Measurements from ENCODE around the gene EIF2AK2. TPM values are rescaled to one million over a fixed set of nuclear protein-coding genes. Genes with fewer than 3 reads are reported as not detected.

EIF2AK2 gene
- total and polyA plus RNA-seq, 4 donors, result 7.5 to 40.1 (median 19.9) TPM

- Histone ChIP-seq H3K27me3 (ENCODE audit: control insufficient read depth in 3 of 3, insufficient read depth in 3 of 3, low read length in 2 of 3) (no peaks in the 10 kb centered on the region), H3K4me1 (ENCODE audit: control insufficient read depth in 5 of 5, insufficient read depth in 5 of 5, low read length in 5 of 5) (no peaks in the 10 kb centered on the region), H3K27ac (ENCODE audit: low read depth in 1 of 2, low read length in 1 of 2) (no peak overlapping the region), H3K9ac (ENCODE audit: insufficient read depth in 1 of 2, low read length in 2 of 2) (no peak overlapping the region), H3K36me3 (ENCODE audit: control insufficient read depth in 4 of 4, insufficient read depth in 4 of 4, low read length in 4 of 4) (peaks cover 12 to 42% (median 23%) of the 10 kb centered on the region in 4 donors), H3K9me3 (ENCODE audit: control insufficient read depth in 4 of 4, insufficient read depth in 3 of 4, low read length in 3 of 4) (no peaks in the 10 kb centered on the region), H3K4me3 (no peak overlapping the region)
- no peak for DNase-seq
- no peak for ATAC-seq (ENCODE audit: insufficient read depth, low FRiP score)
- TF ChIP-seq CTCF (IDR thresholded peaks at IDR 0.05; ENCODE audit: control extremely low read depth, extremely low read depth), result no peak
These were observed 14.2 kb downstream of the EIF2AK2 start for GRCh38 chr2:37142546-37142945.

GRCh38 chr2:37132914-37133313 is 23.9 kb downstream of the EIF2AK2 start:
- no peaks in the 10 kb centered on the region for H3K4me1 ChIP-seq (ENCODE audit: control insufficient read depth in 5 of 5, insufficient read depth in 5 of 5, low read length in 5 of 5)
- no peak overlapping the region for H3K27ac ChIP-seq (ENCODE audit: low read depth in 1 of 2, low read length in 1 of 2)
- H3K9ac ChIP-seq (ENCODE audit: insufficient read depth in 1 of 2, low read length in 2 of 2), result no peak overlapping the region
- H3K36me3 ChIP-seq (ENCODE audit: control insufficient read depth in 4 of 4, insufficient read depth in 4 of 4, low read length in 4 of 4), result peaks cover 35 to 62% (median 44%) of the 10 kb centered on the region in 4 donors
- DNase-seq (no peak), ATAC-seq (ENCODE audit: insufficient read depth, low FRiP score) (no peak)
- no peaks in the 10 kb centered on the region for H3K27me3 ChIP-seq (ENCODE audit: control insufficient read depth in 3 of 3, insufficient read depth in 3 of 3, low read length in 2 of 3)
- no peak overlapping the region for H3K4me3 ChIP-seq
- H3K9me3 ChIP-seq (ENCODE audit: control insufficient read depth in 4 of 4, insufficient read depth in 3 of 4, low read length in 3 of 4), result no peaks in the 10 kb centered on the region
- TF ChIP-seq CTCF (IDR thresholded peaks at IDR 0.05; ENCODE audit: control extremely low read depth, extremely low read depth), result no peak
- 95 to 96% methylated on average over 6 of the region's 6 CpGs for WGBS, 2 donors

- WGBS, 2 donors, result 97 to 98% methylated on average over 2 of the region's 2 CpGs
- H3K9me3 ChIP-seq (ENCODE audit: control insufficient read depth in 4 of 4, insufficient read depth in 3 of 4, low read length in 3 of 4), result no peaks in the 10 kb centered on the region
- peaks cover 14 to 28% (median 24%) of the 10 kb centered on the region in 4 donors for H3K36me3 ChIP-seq (ENCODE audit: control insufficient read depth in 4 of 4, insufficient read depth in 4 of 4, low read length in 4 of 4)
- no peak overlapping the region for H3K4me3 ChIP-seq
- no peak for TF ChIP-seq CTCF (IDR thresholded peaks at IDR 0.05; ENCODE audit: control extremely low read depth, extremely low read depth)
- no peak overlapping the region for H3K9ac ChIP-seq (ENCODE audit: insufficient read depth in 1 of 2, low read length in 2 of 2)
- no peak overlapping the region for H3K27ac ChIP-seq (ENCODE audit: low read depth in 1 of 2, low read length in 1 of 2)
- ATAC-seq (ENCODE audit: insufficient read depth, low FRiP score) (no peak), DNase-seq (no peak)
- H3K4me1 ChIP-seq (ENCODE audit: control insufficient read depth in 5 of 5, insufficient read depth in 5 of 5, low read length in 5 of 5), result no peaks in the 10 kb centered on the region
- no peaks in the 10 kb centered on the region for H3K27me3 ChIP-seq (ENCODE audit: control insufficient read depth in 3 of 3, insufficient read depth in 3 of 3, low read length in 2 of 3)
These were observed 31.4 kb downstream of the EIF2AK2 start for GRCh38 chr2:37125416-37125815.

DNA sequence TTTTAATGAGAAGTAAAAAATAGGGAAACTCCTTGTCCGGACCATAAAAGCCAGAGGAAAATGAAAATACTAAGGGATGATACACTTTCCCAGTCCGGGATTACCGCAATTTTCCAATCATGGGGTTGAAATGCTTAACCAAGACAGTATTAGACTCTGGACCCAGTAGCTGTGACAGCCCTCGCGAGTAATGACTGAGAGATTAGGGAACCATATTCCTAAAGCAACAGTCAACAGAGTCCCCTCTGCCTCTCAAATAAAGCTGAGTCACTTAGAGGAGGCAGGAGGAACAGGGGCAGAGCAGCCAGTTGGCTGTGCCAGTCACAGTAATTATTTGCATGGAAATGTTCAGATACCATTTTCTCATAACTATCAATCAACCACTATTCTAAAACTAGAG is 37.6 kb downstream of the EIF2AK2 start:
- Histone ChIP-seq H3K27me3 (ENCODE audit: control insufficient read depth in 3 of 3, insufficient read depth in 3 of 3, low read length in 2 of 3) (no peaks in the 10 kb centered on the region), H3K27ac (ENCODE audit: low read depth in 1 of 2, low read length in 1 of 2) (no peak overlapping the region), H3K9ac (ENCODE audit: insufficient read depth in 1 of 2, low read length in 2 of 2) (no peak overlapping the region), H3K36me3 (ENCODE audit: control insufficient read depth in 4 of 4, insufficient read depth in 4 of 4, low read length in 4 of 4) (peaks cover 20 to 37% (median 27%) of the 10 kb centered on the region in 4 donors), H3K4me3 (no peak overlapping the region), H3K4me1 (ENCODE audit: control insufficient read depth in 5 of 5, insufficient read depth in 5 of 5, low read length in 5 of 5) (no peaks in the 10 kb centered on the region), H3K9me3 (ENCODE audit: control insufficient read depth in 4 of 4, insufficient read depth in 3 of 4, low read length in 3 of 4) (no peaks in the 10 kb centered on the region)
- ATAC-seq (ENCODE audit: insufficient read depth, low FRiP score) (no peak), DNase-seq (no peak)
- TF ChIP-seq CTCF (IDR thresholded peaks at IDR 0.05; ENCODE audit: control extremely low read depth, extremely low read depth), result no peak
- WGBS, 2 donors, result 89 to 96% methylated on average over 5 of the region's 5 CpGs

Data from lung (tissue), 12 donors.